HFFc6 (cell line): ENCODE data around the gene TMEM132D. TPM values are rescaled to one million over a fixed set of nuclear protein-coding genes. Genes with fewer than 3 reads are reported as not detected.

Source experiments
- DNase-seq: peaks from one replicate; pipeline ENCODE4 v3.0.0-alpha.2; 2018
- H3K27ac Mint-ChIP-seq: 2 replicates; pipeline ENCODE4 v1.8.0; 2020; ENCODE audit warnings: mild to moderate bottlenecking, mixed read lengths
- H3K27me3 Mint-ChIP-seq: 2 replicates; pipeline ENCODE4 v1.8.0; 2021; ENCODE audit warnings: mild to moderate bottlenecking, moderate library complexity, mixed read lengths; ENCODE audit not compliant: insufficient read depth
- H3K36me3 Mint-ChIP-seq: 2 replicates; pipeline ENCODE4 v1.8.0; 2021; ENCODE audit warnings: low read depth, mixed read lengths
- H3K4me1 Mint-ChIP-seq: 2 replicates; pipeline ENCODE4 v1.8.0; 2020; ENCODE audit warnings: low read depth, mixed read lengths
- H3K4me3 Mint-ChIP-seq: 2 replicates; pipeline ENCODE4 v1.8.0; 2020; ENCODE audit warnings: mild to moderate bottlenecking, moderate library complexity, mixed read lengths
- H3K9me3 Mint-ChIP-seq: 2 replicates; pipeline ENCODE4 v1.8.0; 2020; ENCODE audit warnings: mild to moderate bottlenecking, mixed read lengths
- CTCF ChIP-seq: fragments of 200-600 bp; sonication (generic); IDR thresholded peaks from 2 replicates; pipeline ENCODE4 v1.5.0; 2021; ENCODE audit warnings: antibody characterized with exemption, mild to moderate bottlenecking
- total RNA-seq, 6 experiments: library from RNA; stranded (reverse); fragmentation: NEBNext Ultra II Directional; extraction: Animal tissue kit (Norgen Biotek cat#: 25700); gene quantifications; 2 replicates in 1 of 6; 3 replicates in 5 of 6; pipeline ENCODE4 v1.2.3, GENCODE V29; 2021

TMEM132D gene
- total RNA-seq, 6 experiments from 2014 or later: not detected

GRCh38 chr12:129657179-129657578 is 246.6 kb downstream of the TMEM132D start:
- peaks cover 59% of the 10 kb centered on the region for H3K9me3 Mint-ChIP-seq
- H3K4me3 Mint-ChIP-seq: no peak overlapping the region
- no peak overlapping the region for H3K27ac Mint-ChIP-seq
- no peaks in the 10 kb centered on the region for H3K27me3 Mint-ChIP-seq
- no peaks in the 10 kb centered on the region for H3K4me1 Mint-ChIP-seq
- DNase-seq: no peak
- TF ChIP-seq CTCF: no peak
- no peaks in the 10 kb centered on the region for H3K36me3 Mint-ChIP-seq

GRCh38 chr12:129651951-129652350 is 251.9 kb downstream of the TMEM132D start:
- H3K27me3 Mint-ChIP-seq: no peaks in the 10 kb centered on the region
- no peak overlapping the region for H3K27ac Mint-ChIP-seq
- H3K36me3 Mint-ChIP-seq: no peaks in the 10 kb centered on the region
- no peak for TF ChIP-seq CTCF
- peaks cover 65% of the 10 kb centered on the region for H3K9me3 Mint-ChIP-seq
- no peak overlapping the region for H3K4me3 Mint-ChIP-seq
- no peak for DNase-seq
- H3K4me1 Mint-ChIP-seq: no peaks in the 10 kb centered on the region

- H3K4me1 Mint-ChIP-seq: no peaks in the 10 kb centered on the region
- no peak overlapping the region for H3K27ac Mint-ChIP-seq
Measured at GRCh38 chr12:129641926-129642325, 261.9 kb downstream of the TMEM132D start.

GRCh38 chr12:129635021-129635685 is 268.7 kb downstream of the TMEM132D start:
- no peaks in the 10 kb centered on the region for H3K27me3 Mint-ChIP-seq
- H3K36me3 Mint-ChIP-seq: peaks cover 4% of the 10 kb centered on the region; the same call in 1 of the 2 replicates
- H3K9me3 Mint-ChIP-seq: peaks cover 80% of the 10 kb centered on the region
- H3K4me3 Mint-ChIP-seq: no peak overlapping the region
- no peaks in the 10 kb centered on the region for H3K4me1 Mint-ChIP-seq
- no peak for TF ChIP-seq CTCF
- no peak for DNase-seq
- H3K27ac Mint-ChIP-seq: no peak overlapping the region

More at GRCh38 chr12:129641926-129642325, 261.9 kb downstream of the TMEM132D start:
- peaks cover 77% of the 10 kb centered on the region for H3K9me3 Mint-ChIP-seq
- H3K27me3 Mint-ChIP-seq: no peaks in the 10 kb centered on the region
- H3K4me3 Mint-ChIP-seq: no peak overlapping the region
- H3K36me3 Mint-ChIP-seq: 0 out of 2 replicates have a peak, but pooled peaks cover 10% of the 10 kb centered on the region
- no peak for DNase-seq
- no peak for TF ChIP-seq CTCF

- Mint-ChIP-seq H3K4me1 (no peaks in the 10 kb centered on the region), H3K9me3 (peaks cover 74% of the 10 kb centered on the region), H3K27ac (no peak overlapping the region), H3K4me3 (no peak overlapping the region), H3K36me3 (peaks cover 9% of the 10 kb centered on the region), H3K27me3 (no peaks in the 10 kb centered on the region; the same call in 1 of the 2 replicates)
- TF ChIP-seq CTCF: no peak
- DNase-seq: no peak
Measured at GRCh38 chr12:129631316-129631715, 272.5 kb downstream of the TMEM132D start.
